ENCODE measurements around the gene ZFP92.

- no peak for TF ChIP-seq RAD21 (conservative IDR thresholded peaks at IDR 0.05)
- TF ChIP-seq, protein P1, sequence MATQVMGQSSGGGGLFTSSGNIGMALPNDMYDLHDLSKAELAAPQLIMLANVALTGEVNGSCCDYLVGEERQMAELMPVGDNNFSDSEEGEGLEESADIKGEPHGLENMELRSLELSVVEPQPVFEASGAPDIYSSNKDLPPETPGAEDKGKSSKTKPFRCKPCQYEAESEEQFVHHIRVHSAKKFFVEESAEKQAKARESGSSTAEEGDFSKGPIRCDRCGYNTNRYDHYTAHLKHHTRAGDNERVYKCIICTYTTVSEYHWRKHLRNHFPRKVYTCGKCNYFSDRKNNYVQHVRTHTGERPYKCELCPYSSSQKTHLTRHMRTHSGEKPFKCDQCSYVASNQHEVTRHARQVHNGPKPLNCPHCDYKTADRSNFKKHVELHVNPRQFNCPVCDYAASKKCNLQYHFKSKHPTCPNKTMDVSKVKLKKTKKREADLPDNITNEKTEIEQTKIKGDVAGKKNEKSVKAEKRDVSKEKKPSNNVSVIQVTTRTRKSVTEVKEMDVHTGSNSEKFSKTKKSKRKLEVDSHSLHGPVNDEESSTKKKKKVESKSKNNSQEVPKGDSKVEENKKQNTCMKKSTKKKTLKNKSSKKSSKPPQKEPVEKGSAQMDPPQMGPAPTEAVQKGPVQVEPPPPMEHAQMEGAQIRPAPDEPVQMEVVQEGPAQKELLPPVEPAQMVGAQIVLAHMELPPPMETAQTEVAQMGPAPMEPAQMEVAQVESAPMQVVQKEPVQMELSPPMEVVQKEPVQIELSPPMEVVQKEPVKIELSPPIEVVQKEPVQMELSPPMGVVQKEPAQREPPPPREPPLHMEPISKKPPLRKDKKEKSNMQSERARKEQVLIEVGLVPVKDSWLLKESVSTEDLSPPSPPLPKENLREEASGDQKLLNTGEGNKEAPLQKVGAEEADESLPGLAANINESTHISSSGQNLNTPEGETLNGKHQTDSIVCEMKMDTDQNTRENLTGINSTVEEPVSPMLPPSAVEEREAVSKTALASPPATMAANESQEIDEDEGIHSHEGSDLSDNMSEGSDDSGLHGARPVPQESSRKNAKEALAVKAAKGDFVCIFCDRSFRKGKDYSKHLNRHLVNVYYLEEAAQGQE (IDR thresholded peaks at IDR 0.05; ENCODE audit: borderline replicate concordance): no peak
- TF ChIP-seq TAF1 (IDR thresholded peaks at IDR 0.05; ENCODE audit: low read depth): no peak
These were observed 19.5 kb downstream of the ZFP92 start for GRCh38 chrX:153430796-153431195.

All from neural cell (in vitro differentiated cells).